Stimulated activated CD8-positive, alpha-beta memory T cell treated with anti-CD3 and anti-CD28 coated beads, Interleukin-2, amount 100 ng/mL, for 1 hour (primary cell): ENCODE results near the gene ASAP3.

Experiments used
- DNase-seq, 2 donors: peaks; one replicate each; pipeline ENCODE4 v3.0.0-alpha.2; 2020; ENCODE audit warnings: low read depth in 2 of 2

ASAP3 gene

GRCh38 chr1:23423415-23424292 lies 60.3 kb downstream of the ASAP3 start:
- no peak for DNase-seq

GRCh38 chr1:23422941-23423340 lies 61.0 kb downstream of the ASAP3 start:
- no peak for DNase-seq

- DNase-seq: peak in 1 of 2 donors; percentile 21
These were observed 61.6 kb downstream of the ASAP3 start for GRCh38 chr1:23422241-23422877.

- no peak for DNase-seq
These were observed 62.2 kb downstream of the ASAP3 start for GRCh38 chr1:23421753-23422240.

GRCh38 chr1:23421343-23421742 lies 62.6 kb downstream of the ASAP3 start:
- no peak for DNase-seq

- no peak for DNase-seq
These were observed 63.2 kb downstream of the ASAP3 start for GRCh38 chr1:23420778-23421177.

GRCh38 chr1:23419180-23419579 lies 64.8 kb downstream of the ASAP3 start:
- DNase-seq: no peak

- no peak for DNase-seq
These were observed 66.4 kb downstream of the ASAP3 start for GRCh38 chr1:23417570-23417969.

GRCh38 chr1:23416964-23417363 lies 67.0 kb downstream of the ASAP3 start:
- DNase-seq: no peak

GRCh38 chr1:23408797-23409290 lies 75.1 kb downstream of the ASAP3 start:
- no peak for DNase-seq

- DNase-seq: no peak
These were observed 76.9 kb downstream of the ASAP3 start for GRCh38 chr1:23407016-23407630.

GRCh38 chr1:23405946-23406345 lies 78.0 kb downstream of the ASAP3 start:
- no peak for DNase-seq

GRCh38 chr1:23403735-23404486 lies 80.1 kb downstream of the ASAP3 start:
- DNase-seq: peak; percentile 67 to 69

- no peak for DNase-seq
These were observed 80.6 kb downstream of the ASAP3 start for GRCh38 chr1:23403355-23403734.

- no peak for DNase-seq
These were observed 81.0 kb downstream of the ASAP3 start for GRCh38 chr1:23403038-23403336.

GRCh38 chr1:23402286-23403037 lies 81.5 kb downstream of the ASAP3 start:
- no peak for DNase-seq

- no peak for DNase-seq
These were observed 82.7 kb downstream of the ASAP3 start for GRCh38 chr1:23401313-23401712.

- no peak for DNase-seq
These were observed 83.5 kb downstream of the ASAP3 start for GRCh38 chr1:23400324-23401114.

GRCh38 chr1:23399229-23399628 lies 84.8 kb downstream of the ASAP3 start:
- DNase-seq: no peak

- no peak for DNase-seq
These were observed 86.1 kb downstream of the ASAP3 start for GRCh38 chr1:23397908-23398307.
